NOMO-1 (cell line): ENCODE data around the gene CNGB1.
"Not testable (repeated sequence)": the region's sequence is repeated elsewhere in the genome, so short reads cannot be mapped to it uniquely, and the experiment has no call there.

Experiments used
- DNase-seq, 2 experiments: peaks; one replicate each; lab custom pipeline; 2025; ENCODE audit not compliant: unreplicated experiment in 2 of 2; lab: John Stamatoyannopoulos, UW

Gene CNGB1

DNA sequence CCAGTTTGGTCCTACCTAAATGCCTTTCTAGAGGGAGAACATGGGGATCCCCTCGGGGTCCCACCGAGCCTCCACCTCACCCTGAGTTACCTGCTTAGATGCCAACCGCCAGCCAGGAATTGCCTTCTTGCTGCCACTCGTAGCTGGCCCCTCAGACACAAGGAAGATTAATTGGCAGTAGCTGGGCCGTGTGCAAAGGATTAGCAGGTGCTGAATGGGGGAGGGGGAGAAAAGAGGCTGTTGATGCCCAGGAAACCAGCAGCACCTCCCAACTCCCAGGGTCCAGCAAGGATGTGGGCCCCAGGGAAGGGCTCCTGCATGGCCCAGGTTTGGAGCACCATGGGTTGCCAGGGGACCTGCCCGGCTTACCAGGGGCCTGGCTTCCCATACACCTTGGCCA lies at the start of gene CNGB1:
CNGB1 (minus strand) TSS at position 159 of the 400 bp plus-strand sequence. CDS start 3,842 bp downstream, outside the sequence.
- DNase-seq = no peak

- DNase-seq = no peak
Measured at GRCh38 chr16:58019866-58020538, 49.1 kb upstream of the CNGB1 start.

DNA sequence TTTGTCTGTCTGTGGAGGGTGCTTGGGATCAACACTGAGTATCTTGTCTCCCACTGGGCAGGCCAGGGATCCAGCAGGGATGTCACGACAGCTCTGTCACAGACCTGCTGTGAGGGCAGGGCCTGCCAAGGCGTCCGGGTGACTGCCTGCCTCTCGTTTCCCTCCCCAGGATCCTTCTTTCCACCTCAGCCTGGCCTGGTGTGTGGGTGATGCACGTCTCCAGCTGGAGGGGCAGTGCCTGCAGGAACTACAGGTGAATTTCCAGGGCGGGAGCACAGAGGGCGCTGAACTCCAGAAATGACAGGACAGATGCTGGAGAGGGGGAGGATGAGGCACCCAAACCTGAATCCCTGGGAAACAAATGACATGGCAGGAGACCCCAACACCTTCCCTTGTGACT lies 47.9 kb upstream of the CNGB1 start:
- no peak for DNase-seq

DNA sequence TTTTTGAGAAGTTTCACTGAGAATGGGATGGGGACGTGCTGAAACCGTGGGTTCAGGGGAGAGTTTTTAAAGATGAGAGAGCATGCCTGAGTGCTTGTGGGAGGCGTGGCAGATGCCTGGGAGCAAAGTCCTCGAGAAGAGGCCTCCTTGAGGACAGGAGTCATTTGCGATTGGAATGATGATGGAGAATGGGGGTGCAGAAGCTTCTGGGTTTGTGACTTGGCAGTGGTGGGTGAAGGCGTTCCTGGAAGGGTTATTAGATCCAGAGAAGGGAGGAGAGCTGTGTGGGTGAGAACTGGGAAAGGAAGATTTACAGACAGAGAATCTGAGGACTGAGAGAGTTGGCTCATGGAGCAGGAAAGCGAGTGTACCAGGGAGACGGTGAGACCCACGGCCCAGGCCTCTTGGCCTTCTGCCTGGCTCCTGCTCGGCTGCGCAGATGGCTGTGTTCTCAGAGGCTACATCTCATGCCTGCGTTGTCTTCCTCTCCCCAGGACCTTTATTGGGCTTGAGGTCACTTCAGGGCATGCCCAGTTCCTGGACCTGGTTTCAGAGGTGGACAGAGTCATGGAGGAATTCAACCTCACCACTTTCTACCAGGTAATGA lies 46.0 kb upstream of the CNGB1 start:
- no peak for DNase-seq

- no peak for DNase-seq
Measured at GRCh38 chr16:58013201-58013956, 42.5 kb upstream of the CNGB1 start.

- no peak for DNase-seq
Measured at GRCh38 chr16:58012481-58012880, 41.6 kb upstream of the CNGB1 start.

DNA sequence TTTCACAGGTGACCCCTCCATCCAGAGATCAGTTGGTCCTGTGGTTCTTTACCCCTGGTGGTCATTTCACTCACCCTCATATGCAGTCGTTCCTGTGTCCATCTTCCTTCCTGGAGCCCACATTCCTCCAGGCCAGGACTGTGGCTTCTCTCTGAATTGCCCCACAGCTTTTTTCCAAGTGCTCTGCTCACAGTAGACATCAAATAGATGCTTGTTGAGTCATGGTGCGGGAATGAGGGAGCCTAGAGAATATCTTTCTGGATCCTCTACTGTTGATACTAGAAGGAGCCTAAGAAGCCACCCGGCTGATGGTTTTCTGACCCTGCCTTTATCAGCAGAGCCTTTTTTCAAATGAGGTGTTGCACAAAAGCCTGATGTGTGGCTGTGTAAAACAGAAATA lies 40.7 kb upstream of the CNGB1 start:
- DNase-seq = no peak

DNA sequence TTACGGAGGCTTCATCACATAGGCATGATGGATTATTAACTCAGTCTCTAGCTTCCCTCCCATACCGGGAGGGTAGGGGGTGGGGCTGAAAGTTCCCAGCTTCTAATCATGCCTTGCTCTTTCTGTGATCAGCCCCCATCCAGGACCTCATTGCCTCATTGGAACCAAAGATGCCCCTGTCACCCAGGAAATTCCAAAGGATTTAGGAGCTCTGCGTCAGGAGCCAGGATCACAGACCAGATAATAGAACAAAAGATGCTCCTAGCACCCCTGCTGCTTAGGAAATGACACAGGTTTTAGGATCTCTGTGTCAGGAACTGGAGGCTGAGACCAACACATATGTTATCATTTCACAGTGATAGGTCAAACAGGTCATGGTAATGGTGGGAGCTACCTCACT lies 40.0 kb upstream of the CNGB1 start:
- no peak for DNase-seq

GRCh38 chr16:58009856-58010416 lies 39.0 kb upstream of the CNGB1 start:
- DNase-seq = no peak

DNA sequence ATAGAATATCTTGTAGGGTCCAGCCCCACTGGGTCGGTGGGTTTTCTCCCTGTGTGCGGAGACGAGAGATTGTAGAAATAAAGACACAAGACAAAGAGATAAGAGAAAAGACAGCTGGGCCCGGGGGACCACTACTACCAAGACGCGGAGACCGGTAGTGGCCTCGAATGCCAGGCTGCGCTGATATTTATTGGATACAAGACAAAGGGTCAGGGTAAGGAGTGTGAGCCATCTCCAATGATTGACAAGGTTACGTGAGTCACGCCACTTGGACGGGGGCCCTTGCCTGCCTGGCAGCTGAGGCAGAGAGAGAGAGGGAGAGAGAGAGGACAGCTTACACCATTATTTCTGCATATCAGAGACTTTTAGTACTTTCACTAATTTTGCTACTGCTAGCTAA lies 33.8 kb upstream of the CNGB1 start:
- not testable (repeated sequence) for DNase-seq

DNA sequence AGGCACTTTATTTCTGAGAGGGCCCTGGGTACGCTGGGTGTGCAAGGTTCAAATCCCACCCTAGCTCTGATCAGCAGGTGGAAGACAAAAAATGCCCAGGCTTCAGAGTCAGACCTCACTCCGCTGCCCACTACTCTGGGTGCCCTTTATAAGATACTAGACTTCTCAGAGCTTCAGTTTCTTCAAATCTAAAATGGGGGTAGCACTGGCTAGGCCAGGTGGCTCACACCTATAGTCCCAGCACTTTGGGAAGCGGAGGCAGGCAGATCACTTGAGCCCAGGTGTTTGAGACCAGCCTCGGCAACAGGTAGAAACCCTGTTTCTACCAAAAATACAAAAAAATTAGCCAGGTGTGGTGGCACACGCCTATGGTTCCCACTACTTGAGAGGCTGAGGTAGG lies 32.0 kb upstream of the CNGB1 start:
- no peak for DNase-seq

GRCh38 chr16:58002416-58002800 lies 31.5 kb upstream of the CNGB1 start:
- DNase-seq = no peak

- no peak for DNase-seq
Measured at GRCh38 chr16:58001781-58002415, 31.0 kb upstream of the CNGB1 start.

DNA sequence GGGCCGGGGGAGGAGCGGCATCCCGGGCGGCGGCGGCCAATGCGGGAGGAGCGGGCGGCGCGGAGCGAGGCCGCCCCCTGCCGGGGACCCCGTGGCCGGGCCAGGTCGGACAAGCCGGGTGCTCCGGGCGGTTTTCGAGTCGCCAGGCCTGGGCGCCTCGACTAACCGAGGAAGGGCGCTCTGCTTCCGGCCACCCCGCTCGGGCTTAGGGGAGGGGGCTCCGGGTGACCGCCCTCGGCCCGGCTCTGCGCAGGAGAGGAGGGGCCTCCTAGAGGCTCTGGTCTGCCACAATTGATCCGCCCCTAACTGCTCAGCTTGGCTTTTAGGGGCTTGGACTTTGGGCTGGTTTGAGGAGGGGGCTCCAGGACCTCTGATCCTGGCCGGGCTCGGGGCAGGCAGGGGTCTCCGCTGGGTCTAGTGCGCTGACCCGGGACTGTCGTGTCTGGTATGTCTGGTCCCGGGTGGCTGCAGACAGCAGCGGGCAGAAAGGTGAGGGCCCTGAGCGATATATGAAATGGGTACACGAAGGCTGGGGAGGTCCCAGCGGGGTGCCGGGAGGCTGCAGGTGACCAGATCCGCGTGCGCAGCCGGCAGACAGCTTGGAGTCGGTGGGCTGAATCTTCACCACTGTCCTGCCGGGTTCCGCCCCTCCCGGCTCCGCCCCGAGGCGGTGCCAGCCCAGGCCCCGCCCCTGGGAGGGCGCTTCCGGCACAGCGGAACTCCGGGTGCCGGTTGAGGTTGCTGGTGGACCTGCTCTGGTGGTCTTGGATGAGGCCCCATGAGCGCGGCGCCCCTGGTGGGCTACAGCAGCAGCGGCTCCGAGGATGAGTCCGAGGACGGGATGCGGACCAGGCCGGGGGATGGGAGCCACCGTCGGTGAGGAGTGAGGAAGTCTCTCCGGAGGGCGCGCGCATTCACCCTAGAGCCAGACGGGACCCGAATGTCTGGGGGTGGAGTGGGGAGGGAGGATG lies 30.1 kb upstream of the CNGB1 start, which contains the start of gene USB1:
USB1 (plus strand) TSS at position 702 of the 971 bp plus-strand sequence; CDS start at position 779, 77 bp downstream.
- peak; percentile 60 to 77 for DNase-seq

- no peak for DNase-seq
Measured at GRCh38 chr16:57999971-58000705, 29.2 kb upstream of the CNGB1 start, which contains the start of gene ZNF319. Gene ZNF319 (minus strand): TSS chr16:58000672. CDS start chr16:57998265, 2,407 bp downstream.

DNA sequence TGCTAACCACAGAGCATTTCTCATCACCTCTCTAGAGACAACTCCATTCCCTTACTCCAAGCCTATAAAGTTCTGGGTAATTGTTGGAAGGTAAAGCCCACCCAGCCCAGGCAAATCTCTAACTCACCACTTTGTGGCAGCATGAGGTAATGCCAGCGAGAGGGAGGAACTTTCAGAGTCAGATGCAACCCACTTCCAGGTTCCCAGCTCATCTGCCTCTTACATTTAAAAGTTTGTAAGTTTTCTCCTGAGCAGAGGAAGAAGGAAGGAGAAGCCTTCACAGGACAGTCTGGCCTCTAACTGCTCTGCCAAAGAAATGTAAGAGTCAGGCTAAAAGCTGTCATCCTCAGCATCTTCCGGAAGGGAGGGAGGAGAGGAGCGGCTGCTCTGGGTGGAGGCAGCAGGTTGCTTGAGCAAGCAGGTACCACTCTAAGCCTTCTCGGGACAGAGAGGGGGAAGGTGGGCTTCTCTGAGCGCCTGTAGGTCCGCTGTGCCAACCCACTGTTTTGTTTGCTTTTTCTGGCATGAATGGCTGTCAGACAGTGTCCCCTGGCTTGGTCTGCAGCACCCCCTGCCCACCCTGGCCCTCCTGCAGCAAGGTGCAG lies 28.5 kb upstream of the CNGB1 start:
- DNase-seq = peak; percentile 33 to 54

GRCh38 chr16:57998992-57999365 lies 28.1 kb upstream of the CNGB1 start:
- no peak for DNase-seq

- peak; percentile 58 to 75 for DNase-seq
Measured at GRCh38 chr16:57998486-57998885, 27.6 kb upstream of the CNGB1 start.
